GM12878 (cell line): ENCODE data around the gene MUC21. TPM values are rescaled to one million over a fixed set of nuclear protein-coding genes. Genes with fewer than 3 reads are reported as not detected.

Experiments
- ATAC-seq: fragments of 200-7000 bp; cut with Tn5 transposase; 3 replicates; pipeline ENCODE4 v1.9.1; 2020; ENCODE audit warnings: mild to moderate bottlenecking, moderate library complexity
- BruUV-seq: library from RNA; stranded (reverse); fragments of 400-500 nt; replicated peaks from 2 replicates; lab custom pipeline; 2021; lab: Mats Ljungman, UMichigan
- CTCF ChIA-PET: fragments of 300-600 bp; sonication (Branson Sonifier 250); formaldehyde crosslinking; extraction: SDS; loops from one replicate; lab custom pipeline; 2021; ENCODE audit warnings: inconsistent platforms; lab: Yijun Ruan, JAX
- POLR2A ChIA-PET: fragments of 350-600 bp; formaldehyde crosslinking; extraction: SDS; loops from one replicate; lab custom pipeline; 2021; ENCODE audit warnings: inconsistent platforms; lab: Charles Lee
- RAD21 ChIA-PET: fragments of 300-600 bp; sonication (Branson Sonifier 250); formaldehyde crosslinking; loops from one replicate; lab custom pipeline; 2023; ENCODE audit warnings: antibody characterized with exemption; ENCODE audit not compliant: unreplicated experiment; lab: Charles Lee
- SMC1A ChIA-PET: fragments of 300-600 bp; sonication (Branson Sonifier 250); formaldehyde crosslinking; loops from one replicate; lab custom pipeline; 2023; ENCODE audit not compliant: unreplicated experiment, uncharacterized antibody; lab: Charles Lee
- DNase-seq: peaks from one replicate; pipeline ENCODE4 v3.0.0-alpha.2; 2011; ENCODE audit warnings: low read depth, low spot score
- FAIRE-seq: peaks from 3 replicates; lab custom pipeline; 2011; peaks lifted over from hg19 to GRCh38; lab: Jason Lieb, UNC
- H2AFZ ChIP-seq: 2 replicates; pipeline ENCODE4 v1.6.0; 2011; ENCODE audit warnings: low read depth, low read length, control low read depth; ENCODE audit not compliant: control insufficient read depth
- H3K27ac ChIP-seq: 2 replicates; pipeline ENCODE4 v1.5.1; 2011; ENCODE audit warnings: control low read depth; ENCODE audit not compliant: control insufficient read depth, insufficient read depth
- H3K27me3 ChIP-seq, 2 experiments: replicated peaks in 1 of 2; 2 replicates each; pipeline versions ENCODE4 v1.6.0 to v1.6.1; 2011; ENCODE audit warnings: low read length in 1 of 2; ENCODE audit not compliant: control insufficient read depth in 2 of 2, insufficient read depth in 2 of 2
- H3K36me3 ChIP-seq, 2 experiments: 2 replicates each; pipeline ENCODE4 v1.5.1; 2011; ENCODE audit warnings: low read length in 1 of 2; ENCODE audit not compliant: control insufficient read depth in 2 of 2, insufficient read depth in 2 of 2
- H3K4me1 ChIP-seq: 2 replicates; pipeline ENCODE4 v1.6.1; 2011; ENCODE audit warnings: mild to moderate bottlenecking, low read length, moderate library complexity, mixed read lengths; ENCODE audit not compliant: control insufficient read depth, insufficient read depth
- H3K4me2 ChIP-seq: 2 replicates; pipeline ENCODE4 v1.6.0; 2011; ENCODE audit warnings: control low read depth; ENCODE audit not compliant: control insufficient read depth, insufficient read depth
- H3K4me3 ChIP-seq: fragments of 200-600 bp; sonication (generic); 2 replicates; pipeline ENCODE4 v1.5.1; 2016
- H3K79me2 ChIP-seq: 2 replicates; pipeline ENCODE4 v1.6.0; 2011; ENCODE audit warnings: low read length; ENCODE audit not compliant: control insufficient read depth, insufficient read depth
- H3K9ac ChIP-seq: 2 replicates; pipeline ENCODE4 v1.8.0; 2011; ENCODE audit warnings: low read length, control low read depth, mixed read lengths; ENCODE audit not compliant: control insufficient read depth, insufficient read depth
- H3K9me3 ChIP-seq: replicated peaks from 3 replicates; pipeline ENCODE4 v1.5.1; 2011; ENCODE audit warnings: mild to moderate bottlenecking, low read length; ENCODE audit not compliant: control insufficient read depth, insufficient read depth
- H4K20me1 ChIP-seq: 2 replicates; pipeline ENCODE4 v1.6.0; 2011; ENCODE audit not compliant: control insufficient read depth, insufficient read depth
- CHD2 ChIP-seq: IDR thresholded peaks from 2 replicates; pipeline ENCODE4 v1.6.1; 2011; ENCODE audit warnings: low read depth, low read length, improper control_type of control experiment, borderline replicate concordance
- CREB1 ChIP-seq: IDR thresholded peaks from 2 replicates; pipeline ENCODE4 v1.6.1; 2012; ENCODE audit warnings: low read depth, mild to moderate bottlenecking, inconsistent platforms
- CUX1 ChIP-seq: IDR thresholded peaks from 2 replicates; pipeline ENCODE4 v1.6.1; 2012; ENCODE audit warnings: improper control_type of control experiment, low read depth, low read length; ENCODE audit not compliant: insufficient replicate concordance
- E2F8 ChIP-seq: fragments of 450-650 bp; IDR thresholded peaks from 2 replicates; pipeline ENCODE4 v1.6.1; 2018; ENCODE audit warnings: mild to moderate bottlenecking, low read depth, moderate library complexity; ENCODE audit not compliant: partially characterized antibody
- FOXM1 ChIP-seq: IDR thresholded peaks from 2 replicates; pipeline ENCODE4 v1.6.1; 2012; ENCODE audit warnings: low read depth, mild to moderate bottlenecking, inconsistent platforms, low read length, moderate library complexity
- JUNB ChIP-seq: IDR thresholded peaks from 2 replicates; pipeline ENCODE4 v1.6.1; 2016; ENCODE audit warnings: antibody characterized with exemption, mild to moderate bottlenecking
- KDM1A ChIP-seq: fragments of 200-600 bp; sonication (generic); IDR thresholded peaks from 2 replicates; pipeline ENCODE4 v1.6.1; 2016; ENCODE audit warnings: borderline replicate concordance
- RB1 ChIP-seq: fragments of 450-650 bp; formaldehyde crosslinking; IDR thresholded peaks from 2 replicates; pipeline ENCODE4 v1.6.1; 2017; ENCODE audit warnings: mild to moderate bottlenecking, borderline replicate concordance
- REST ChIP-seq: IDR thresholded peaks from 2 replicates; pipeline ENCODE4 v1.6.1; 2012; ENCODE audit warnings: mild to moderate bottlenecking, low read depth, low read length
- RFX5 ChIP-seq: IDR thresholded peaks from 2 replicates; pipeline ENCODE4 v1.6.1; 2011; ENCODE audit warnings: low read depth, low read length, improper control_type of control experiment
- SMAD5 ChIP-seq: IDR thresholded peaks from 2 replicates; pipeline ENCODE4 v1.6.1; 2016; ENCODE audit warnings: antibody characterized with exemption, low read depth
- SRF ChIP-seq, 2 experiments: IDR thresholded peaks; 2 replicates each; pipeline ENCODE4 v1.6.1; 2011; ENCODE audit warnings: low read depth in 2 of 2, low read length in 2 of 2, mild to moderate bottlenecking in 1 of 2, moderate library complexity in 1 of 2
- ZNF207 ChIP-seq: fragments of 450-650 bp; IDR thresholded peaks from 2 replicates; pipeline ENCODE4 v1.6.1; 2014; ENCODE audit warnings: antibody characterized with exemption, mild to moderate bottlenecking, borderline replicate concordance
- ZNF24 ChIP-seq: fragments of 450-650 bp; IDR thresholded peaks from 2 replicates; pipeline ENCODE4 v1.6.1; 2017; ENCODE audit warnings: antibody characterized with exemption, mild to moderate bottlenecking
- WGBS: methylation state at CpG from one replicate; pipeline ENCODE4 v1.1.6; 2016; ENCODE audit warnings: low lambda C conversion rate; ENCODE audit not compliant: insufficient replicate concordance, insufficient coverage; ENCODE audit errors: missing lambda C conversion rate; 5-methylcytosine and 5-hydroxymethylcytosine counted together
- in situ Hi-C: fragments of 300-500 bp; cut with MboI; formaldehyde crosslinking; loops from 9 replicates; pipeline ENCODE4 v1.14.3; 2018; ENCODE audit warnings: mixed read lengths
- intact Hi-C: fragments of 100-400 bp; cut with micrococcal nuclease; formaldehyde crosslinking; loops from one replicate; pipeline ENCODE4 v1.14.2; 2022; ENCODE audit not compliant: unreplicated experiment
- polyA plus RNA-seq, 11 experiments: library from polyadenylated mRNA; depleted of rRNA in 4 of 11; unstranded in 6 of 11; stranded (reverse) in 5 of 11; fragments of >200 nt; fragmentation: Nextera tagmentation in 4 of 11; fragmentation: Illumina TruSeq in 1 of 11; extraction: Ambion mirVana in 4 of 11; extraction: Trizol in 1 of 11; gene quantifications; 1 replicate in 1 of 11; 2 replicates in 10 of 11; pipeline versions ENCODE4 v1.2.1 to v1.2.3, GENCODE V29; 2011 to 2016; ENCODE audit warnings: inconsistent platforms in 2 of 11, missing spikeins in 2 of 11, low read depth in 1 of 11
- total RNA-seq, 4 experiments: library from RNA; depleted of rRNA in 3 of 4; stranded (reverse); fragments of >200 nt in 3 of 4; fragmentation: Illumina TruSeq in 1 of 4; extraction: Trizol in 1 of 4; gene quantifications; 2 replicates each; pipeline versions ENCODE4 v1.2.1 to v1.2.3, GENCODE V29; 2013 to 2021

MUC21 gene
- total and polyA plus RNA-seq, 10 of the 15 experiments (the other 5 are each of a cell fraction or from before 2014, with no cell fraction given), result 0.02 TPM; not detected in 9

GRCh38 chr6:30979690-30980089 is 3.8 kb upstream of the MUC21 start:
- Histone ChIP-seq H3K27me3 (peaks cover 0 to 2% of the 10 kb centered on the region in 2 experiments; a peak in 3 of 4 replicates), H3K4me3 (no peak overlapping the region), H3K79me2 (no peaks in the 10 kb centered on the region), H3K4me1 (0 out of 2 replicates have a peak, but pooled peaks cover 4% of the 10 kb centered on the region), H3K9ac (no peak overlapping the region), H3K9me3 (no peaks in the 10 kb centered on the region), H4K20me1 (no peaks in the 10 kb centered on the region), H2AFZ (no peak overlapping the region), H3K27ac (no peak overlapping the region), H3K4me2 (no peak overlapping the region), H3K36me3 (no peaks in the 10 kb centered on the region)
- ChIA-PET SMC1A (interaction anchor here (0.6 kb wide), 1 partner anchor 11 kb away, joined by 3 read pairs; no protein-coding TSS in a partner anchor), POLR2A (no interaction called here), CTCF (interaction anchor here (1.0 to 1.6 kb wide), 2 partner anchors 64 to 100 kb away, joined by 4 read pairs; no protein-coding TSS in a partner anchor), RAD21 (interaction anchor here (1.4 kb wide), 1 partner anchor 108 kb away, joined by 3 read pairs; no protein-coding TSS in a partner anchor)
- WGBS, result 9% methylated on average over 4 of the region's 4 CpGs
- in situ Hi-C loops, result no loop called here
- intact Hi-C loops, result no loop called here
- no TSS peak for BruUV-seq
- FAIRE-seq (no peak), DNase-seq (no peak), ATAC-seq (no peak)
- TF ChIP-seq ZNF207, result no peak
- no peak for TF ChIP-seq SRF (IDR thresholded peaks at IDR 0.05; ENCODE audit: low read depth in 2 of 2, low read length in 2 of 2)
- no peak for TF ChIP-seq REST
- no peak for TF ChIP-seq JUNB
- TF ChIP-seq FOXM1, result no peak
- no peak for TF ChIP-seq E2F8
- TF ChIP-seq ZNF24, result no peak
- no peak for TF ChIP-seq SMAD5
- no peak for TF ChIP-seq CUX1
- TF ChIP-seq CHD2, result no peak
- TF ChIP-seq RFX5, result no peak
- TF ChIP-seq RB1, result no peak
- TF ChIP-seq CREB1, result no peak
- no peak for TF ChIP-seq KDM1A
